ENCODE data around the gene ELOVL5.

The ELOVL5 gene

DNA sequence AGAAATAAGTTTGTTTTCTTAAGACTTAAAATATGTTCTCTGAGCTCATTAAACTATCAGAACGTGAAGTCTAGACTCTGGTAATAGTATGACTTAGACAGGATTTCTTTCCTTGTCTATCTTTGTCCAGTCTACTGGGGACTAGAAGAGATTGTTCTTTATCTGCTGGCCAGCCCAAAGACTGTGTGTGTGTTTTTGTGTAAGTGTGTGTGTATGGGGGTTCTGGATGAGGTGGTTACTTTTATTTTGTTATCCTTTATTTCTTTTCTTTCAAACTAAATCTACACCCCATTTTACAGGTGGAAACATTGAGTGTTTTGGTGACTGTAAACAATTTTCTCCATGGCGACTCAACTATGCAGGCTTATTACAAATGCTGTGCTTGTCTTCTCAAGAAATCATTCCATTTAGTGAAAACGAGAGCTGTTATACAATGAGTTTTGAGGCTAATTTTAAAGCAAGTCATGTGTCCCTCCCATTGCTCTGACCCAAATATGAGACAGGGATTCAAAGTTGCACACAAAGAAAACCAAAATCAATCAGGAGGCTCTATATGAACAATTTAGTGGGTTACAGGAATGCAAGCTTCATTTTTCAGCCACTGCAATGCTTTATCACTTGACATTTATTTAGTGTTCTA lies 97.6 kb downstream of the ELOVL5 start:
- FAIRE-seq (no peak), DNase-seq (ENCODE audit: extremely low spot score, insufficient read length, low read depth) (no peak)

DNA sequence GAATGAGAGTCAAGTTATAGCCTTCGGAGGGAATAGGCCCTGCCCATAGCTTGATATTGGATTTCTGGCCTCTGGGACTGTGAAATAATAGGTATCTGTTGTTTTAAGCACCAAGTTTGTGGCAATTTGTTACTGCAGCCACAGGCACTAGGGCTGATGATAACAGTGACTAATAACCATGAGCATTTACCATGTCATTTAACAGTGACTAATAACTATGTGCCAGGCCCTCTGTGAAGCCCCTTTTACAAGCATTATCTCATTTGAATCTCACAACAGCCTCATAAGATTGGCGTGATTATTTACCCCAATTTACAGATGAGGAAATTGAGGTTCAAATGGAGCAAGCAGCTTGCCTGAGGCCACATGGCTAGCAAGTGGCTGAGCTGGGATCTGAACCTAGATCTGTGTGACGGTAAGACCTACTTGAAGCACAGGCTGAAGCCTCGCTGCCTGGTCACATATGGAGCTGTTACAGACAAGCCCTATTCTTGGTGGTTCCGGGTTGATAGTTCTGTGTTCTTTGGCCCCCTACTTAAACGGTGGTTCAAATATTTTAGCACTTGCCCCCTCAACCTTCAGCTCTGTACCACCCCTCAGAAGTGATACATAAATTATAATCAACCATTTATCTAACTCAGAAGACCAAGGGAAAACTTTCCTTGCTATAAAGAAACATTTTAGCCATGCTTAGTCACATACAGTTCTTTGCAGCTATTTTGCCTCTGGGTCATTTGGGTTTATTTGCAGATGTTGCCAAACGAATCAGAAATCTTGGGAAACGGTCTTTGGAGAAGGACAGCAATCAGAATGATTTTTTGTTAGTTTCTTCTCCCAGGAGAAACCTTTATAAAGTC lies 98.3 kb downstream of the ELOVL5 start:
- DNase-seq (ENCODE audit: extremely low spot score, insufficient read length, low read depth) (no peak), FAIRE-seq (no peak)

DNA sequence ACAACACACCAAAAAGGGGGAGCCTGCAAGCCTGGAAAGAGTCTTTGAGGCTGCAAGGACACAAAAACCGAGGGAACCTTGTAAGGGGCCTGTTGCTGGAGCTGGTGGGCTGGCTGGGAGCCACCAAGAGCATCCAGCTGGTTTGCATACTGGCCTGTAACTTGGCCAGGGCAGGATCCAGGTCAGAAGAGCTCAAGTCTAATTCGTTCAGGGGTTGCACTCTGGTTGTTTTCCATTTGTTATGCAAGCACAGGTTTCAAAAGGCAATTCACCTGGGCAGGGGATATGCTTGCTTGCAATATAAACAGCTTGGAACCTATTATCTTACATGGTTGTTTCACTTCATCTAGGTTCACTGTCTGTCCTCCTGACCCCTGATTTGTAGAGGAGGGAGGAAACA lies 101.8 kb downstream of the ELOVL5 start:
- FAIRE-seq (no peak), DNase-seq (ENCODE audit: extremely low spot score, insufficient read length, low read depth) (no peak)

DNA sequence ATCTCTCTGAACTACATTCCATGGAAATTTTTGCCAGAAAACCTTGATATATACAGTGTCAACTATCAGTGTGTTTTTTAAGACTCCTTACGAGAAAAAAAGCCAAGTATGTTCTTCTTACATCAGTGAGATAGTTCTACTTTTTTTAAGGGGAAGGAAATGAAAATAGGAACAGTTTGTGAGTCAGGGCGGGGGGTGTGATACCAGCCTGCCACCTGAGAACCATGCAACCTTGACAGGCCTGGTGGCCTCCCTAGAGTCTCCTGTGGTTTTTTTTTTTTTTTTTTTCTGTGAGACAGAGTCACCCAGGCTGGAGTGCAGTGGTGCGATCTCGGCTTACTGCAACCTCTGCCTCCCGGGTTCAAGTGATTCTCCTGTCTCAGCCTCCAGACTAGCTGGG lies 103.8 kb downstream of the ELOVL5 start:
- peak; percentile 49 for DNase-seq (ENCODE audit: extremely low spot score, insufficient read length, low read depth)
- FAIRE-seq: peak; percentile 75

DNA sequence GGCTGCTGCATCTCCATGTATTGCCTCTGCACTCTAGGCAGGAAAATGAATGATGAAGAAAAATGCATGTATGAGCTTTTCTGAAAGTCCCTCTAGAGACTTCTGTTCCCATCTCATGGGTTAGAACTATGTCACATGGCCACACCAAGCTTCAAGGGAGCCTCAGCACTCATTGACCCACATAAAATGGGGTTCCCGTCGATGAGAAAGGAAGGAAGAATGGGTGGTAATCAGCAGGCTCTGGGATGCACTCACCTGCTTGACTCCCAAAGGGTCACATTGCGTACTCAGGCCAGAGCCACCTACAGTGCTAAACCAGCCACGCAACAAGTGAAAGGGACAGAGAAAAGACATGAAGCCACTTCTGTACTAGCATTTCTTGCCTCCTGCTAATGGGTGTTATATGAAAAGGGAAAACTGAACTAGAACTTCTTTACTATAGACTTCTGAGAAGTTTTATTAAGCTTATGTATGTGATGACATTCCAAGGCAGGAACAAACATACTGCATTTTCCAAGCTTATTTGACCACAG lies 104.3 kb downstream of the ELOVL5 start:
- DNase-seq (ENCODE audit: extremely low spot score, insufficient read length, low read depth) (no peak), FAIRE-seq (no peak)

DNA sequence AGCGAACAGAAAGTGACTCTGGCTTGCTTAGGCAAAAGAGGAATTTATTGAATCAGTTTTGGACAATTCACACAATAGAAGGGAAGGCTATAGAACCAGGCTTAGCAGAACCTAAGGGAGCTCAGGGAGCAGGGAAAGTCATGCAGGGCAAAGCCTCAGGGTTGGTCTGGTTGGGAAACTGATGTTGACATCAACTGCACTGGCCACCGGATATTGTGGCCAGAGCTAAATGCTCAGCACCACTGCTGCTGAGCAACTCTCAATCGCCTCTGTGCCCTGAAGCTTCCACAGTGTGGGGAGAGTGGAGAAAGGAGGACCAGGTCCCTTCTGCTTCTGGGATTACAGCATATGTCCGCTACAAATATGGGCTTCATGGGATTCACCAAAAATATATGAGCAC lies 106.8 kb downstream of the ELOVL5 start:
- FAIRE-seq (no peak), DNase-seq (ENCODE audit: extremely low spot score, insufficient read length, low read depth) (no peak)

DNA sequence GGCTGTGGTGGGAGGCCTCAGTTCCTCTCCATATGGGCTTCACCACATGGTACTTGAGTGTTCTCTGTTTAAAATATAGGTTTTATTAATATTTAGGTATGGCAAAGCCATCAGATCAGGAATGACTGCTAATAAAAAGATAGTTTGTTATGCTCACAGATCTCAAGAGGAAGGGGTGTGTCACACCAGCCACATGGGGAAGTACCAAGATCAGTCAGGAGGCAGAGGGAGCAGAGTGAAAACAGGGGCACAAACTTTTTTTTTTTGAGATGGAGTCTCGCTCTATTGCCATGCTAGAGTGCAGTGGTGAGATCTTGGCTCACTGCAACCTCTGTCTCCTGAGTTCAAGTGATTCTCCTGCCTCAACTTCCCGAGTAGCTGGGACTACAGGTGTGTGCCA lies 108.0 kb downstream of the ELOVL5 start:
- no peak for DNase-seq (ENCODE audit: extremely low spot score, insufficient read length, low read depth)
- no peak for FAIRE-seq

DNA sequence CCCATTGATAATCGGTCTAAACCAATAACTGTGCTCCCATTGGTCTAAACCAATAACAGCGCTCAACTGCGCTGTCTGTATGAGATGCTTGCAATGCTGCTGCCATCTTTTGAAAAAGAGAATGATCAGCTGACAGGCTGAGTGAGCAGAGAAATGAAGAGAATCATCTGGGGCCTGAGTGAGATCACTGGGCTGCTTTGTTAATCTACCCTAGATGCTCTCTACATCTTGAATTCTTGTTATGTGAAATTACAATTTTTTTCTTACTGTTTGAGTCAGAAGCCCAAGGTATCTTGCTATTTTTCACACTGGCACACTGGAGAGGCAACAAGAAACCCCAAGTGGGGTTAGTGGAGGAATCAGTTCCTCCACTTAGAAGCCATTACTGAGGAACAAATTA lies 108.6 kb downstream of the ELOVL5 start:
- no peak for DNase-seq (ENCODE audit: extremely low spot score, insufficient read length, low read depth)
- no peak for FAIRE-seq

DNA sequence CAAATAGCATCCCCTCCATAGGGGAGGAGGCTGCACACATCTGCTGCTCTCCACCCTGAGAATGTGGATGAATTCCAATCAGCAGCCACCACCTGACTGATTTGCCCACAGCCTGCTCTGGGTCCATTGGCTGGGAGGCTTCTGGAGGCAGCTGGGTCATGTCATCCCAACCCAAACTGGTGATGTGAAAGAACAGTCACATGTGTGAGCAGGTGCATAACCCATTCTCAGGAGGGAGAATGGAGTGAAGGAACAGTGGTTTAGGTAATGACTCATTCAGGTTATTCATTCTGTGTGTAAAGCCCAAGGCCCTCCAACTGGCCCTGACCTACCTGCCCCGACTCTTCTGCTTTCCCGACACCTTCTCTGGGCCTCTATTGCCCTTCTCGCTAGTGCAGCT lies 109.2 kb downstream of the ELOVL5 start:
- DNase-seq (ENCODE audit: extremely low spot score, insufficient read length, low read depth) (peak; percentile 36), FAIRE-seq (peak; percentile 76)

DNA sequence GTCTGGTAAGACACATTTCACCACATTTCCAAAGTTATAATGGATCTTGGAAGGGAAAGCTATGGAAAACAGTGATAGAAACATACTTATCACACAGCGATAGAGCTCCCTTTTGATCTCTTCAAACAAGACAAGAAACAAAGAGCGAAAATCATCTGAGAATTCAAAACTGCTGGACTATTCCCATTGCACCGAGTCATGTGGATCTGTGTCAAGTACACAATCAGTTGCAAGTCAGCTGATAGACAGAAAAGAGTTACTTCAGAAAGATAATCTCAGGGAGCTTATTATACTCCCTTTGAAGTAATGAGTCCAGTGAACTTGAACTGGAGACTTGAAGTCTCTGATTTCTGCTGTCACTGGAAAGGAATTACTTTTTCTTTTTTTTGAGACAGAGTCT lies 110.4 kb downstream of the ELOVL5 start:
- FAIRE-seq: no peak
- no peak for DNase-seq (ENCODE audit: extremely low spot score, insufficient read length, low read depth)

DNA sequence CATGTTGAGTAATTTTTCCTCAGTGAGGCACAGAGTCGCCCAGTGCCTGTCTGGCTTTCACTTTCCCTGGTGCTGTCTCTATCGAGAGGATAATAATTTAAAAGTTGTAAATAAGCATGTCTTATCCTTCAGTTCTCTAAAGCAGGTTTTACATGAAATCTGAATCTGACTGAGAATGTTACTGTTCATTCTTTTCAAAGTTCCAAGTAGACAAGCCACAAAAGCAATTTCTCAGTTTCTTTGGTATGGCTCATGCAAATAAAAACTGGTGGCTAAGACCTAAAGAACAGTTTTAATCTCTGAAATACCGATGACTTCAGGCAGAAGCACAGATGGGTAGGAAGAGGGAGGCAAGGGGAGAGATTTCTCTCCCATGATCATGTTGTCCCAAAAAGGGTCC lies 112.5 kb downstream of the ELOVL5 start:
- DNase-seq (ENCODE audit: extremely low spot score, insufficient read length, low read depth) (no peak), FAIRE-seq (peak; percentile 67)

DNA sequence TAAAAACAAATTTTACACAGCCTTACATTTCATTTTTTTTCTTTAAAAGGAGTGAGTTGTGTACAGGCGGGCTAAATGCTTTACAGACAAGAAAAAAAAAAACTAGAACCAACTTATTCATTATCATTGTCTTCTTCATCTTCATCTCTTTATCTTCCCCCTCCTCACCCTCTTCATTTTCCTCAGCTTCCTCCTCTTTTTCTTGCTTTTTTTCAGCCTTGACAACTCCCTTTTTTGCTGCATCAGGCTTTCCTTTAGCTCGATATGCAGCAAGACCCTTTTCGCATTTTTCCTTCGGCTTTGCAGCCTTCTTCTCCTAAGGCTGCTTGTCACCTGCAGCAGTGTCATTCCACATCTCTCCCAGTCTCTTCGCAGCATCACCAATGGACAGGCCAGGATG lies 113.2 kb downstream of the ELOVL5 start:
- DNase-seq (ENCODE audit: extremely low spot score, insufficient read length, low read depth) (no peak), FAIRE-seq (no peak)

DNA sequence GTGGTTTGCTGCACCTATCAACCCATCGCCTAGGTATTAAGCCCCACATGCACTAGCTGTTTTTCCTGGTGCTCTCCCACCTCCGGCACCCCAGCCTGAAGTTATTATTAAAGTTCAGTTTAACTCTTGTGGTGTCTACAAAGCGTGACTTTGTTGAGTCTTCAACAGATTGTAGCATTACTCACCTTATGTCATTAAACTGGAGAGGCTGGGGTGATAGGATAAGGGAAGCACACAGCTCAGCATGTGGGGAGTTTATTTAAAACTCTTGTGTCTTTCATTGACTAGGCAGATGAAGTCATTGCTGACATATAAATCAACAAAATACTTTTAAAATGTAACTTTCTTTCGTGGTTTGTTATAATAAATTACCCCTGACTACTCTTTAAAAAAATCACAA lies 115.4 kb downstream of the ELOVL5 start:
- FAIRE-seq: no peak
- no peak for DNase-seq (ENCODE audit: extremely low spot score, insufficient read length, low read depth)

DNA sequence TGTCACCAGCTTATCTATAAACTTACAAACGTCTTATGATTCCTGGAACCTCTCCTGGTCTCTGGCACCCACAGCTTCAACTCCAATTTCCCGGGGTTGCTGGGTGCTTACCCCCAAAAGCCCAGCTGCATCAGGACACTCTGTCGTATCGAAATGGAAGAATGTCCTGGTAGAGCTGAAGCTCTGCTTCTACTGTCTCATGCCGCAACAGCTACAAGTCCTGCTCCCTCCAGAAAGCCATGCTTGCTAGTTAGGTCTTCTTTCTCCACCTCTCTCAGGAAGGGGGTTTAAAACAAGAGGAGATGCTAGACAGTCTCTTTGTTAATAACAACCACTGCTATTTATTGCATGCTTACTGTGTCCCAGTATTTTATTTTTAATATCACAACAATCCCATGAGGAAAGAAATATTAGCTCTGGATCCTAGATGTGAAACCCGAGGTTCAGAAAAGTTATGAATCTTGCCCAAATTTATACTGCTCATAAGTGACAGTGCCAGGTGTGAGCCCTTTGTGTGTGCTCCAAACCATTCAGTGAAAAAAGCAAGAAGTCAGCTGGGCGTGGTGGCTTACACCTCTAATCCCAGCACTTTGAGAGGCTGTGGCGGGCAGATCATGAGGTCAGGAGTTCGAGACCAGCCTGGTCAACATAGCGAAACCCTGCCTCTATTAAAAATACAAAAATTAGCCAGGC lies 117.8 kb downstream of the ELOVL5 start:
- FAIRE-seq: no peak
- DNase-seq (ENCODE audit: extremely low spot score, insufficient read length, low read depth): no peak

DNA sequence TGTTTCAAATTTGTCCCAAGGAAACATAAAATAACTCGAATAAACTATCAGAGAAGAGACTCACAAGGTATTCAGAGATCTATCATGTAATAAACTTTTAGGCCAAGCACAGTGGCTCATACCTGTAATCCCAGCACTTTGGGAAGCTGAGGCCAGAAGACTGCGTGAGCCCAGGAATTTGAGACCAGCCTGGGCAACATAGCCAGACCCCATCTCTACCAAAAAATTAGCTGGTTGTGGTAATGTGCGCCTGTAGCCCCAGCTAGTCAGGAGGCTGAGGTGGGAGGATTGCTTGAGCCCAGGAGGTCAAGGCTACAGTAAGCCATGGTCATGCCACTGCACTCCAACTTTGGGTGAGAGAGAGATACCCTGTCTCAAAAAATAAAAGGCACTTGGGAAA lies 120.9 kb downstream of the ELOVL5 start:
- no peak for FAIRE-seq
- DNase-seq (ENCODE audit: extremely low spot score, insufficient read length, low read depth): no peak

DNA sequence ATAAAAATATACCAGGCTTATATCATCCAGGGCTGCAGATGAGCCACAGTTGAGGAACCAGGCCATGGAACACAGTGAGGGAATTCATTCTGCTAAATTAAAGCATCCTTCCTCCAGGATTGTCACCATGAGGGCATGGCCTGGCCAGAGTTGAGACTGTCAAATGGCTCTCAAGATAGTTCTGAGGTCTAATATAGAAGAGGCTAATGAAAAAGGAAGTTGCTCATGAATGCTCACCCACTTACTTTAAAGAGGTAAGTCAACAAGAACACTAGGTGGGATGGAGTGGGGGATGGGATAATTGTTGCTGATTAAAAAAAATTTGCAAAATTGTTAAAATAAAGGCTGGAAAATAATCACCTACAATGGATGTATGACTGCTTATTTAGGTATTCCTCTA lies 128.1 kb downstream of the ELOVL5 start:
- no peak for DNase-seq (ENCODE audit: extremely low spot score, insufficient read length, low read depth)
- FAIRE-seq: no peak

All from GM18507 (cell line).